HG03095 (cell line): ENCODE results near the gene LRRC14B.
"Not testable (repeated sequence)": the region's sequence is repeated elsewhere in the genome, so short reads cannot be mapped to it uniquely, and the experiment has no call there.

ENCODE experiments used
- ATAC-seq: cut with Tn5 transposase; IDR thresholded peaks from one replicate; pipeline ENCODE4 v1.9.1; 2021; ENCODE audit warnings: moderate library complexity; ENCODE audit not compliant: unreplicated experiment

The LRRC14B gene

GRCh38 chr5:204966-205670, 13.8 kb downstream of the LRRC14B start:
- no peak for ATAC-seq

GRCh38 chr5:206406-206805, 15.1 kb downstream of the LRRC14B start:
- ATAC-seq: no peak

- ATAC-seq: no peak
Measured at GRCh38 chr5:206927-207536, 15.7 kb downstream of the LRRC14B start.

- no peak for ATAC-seq
Measured at GRCh38 chr5:207599-207998, 16.3 kb downstream of the LRRC14B start.

DNA sequence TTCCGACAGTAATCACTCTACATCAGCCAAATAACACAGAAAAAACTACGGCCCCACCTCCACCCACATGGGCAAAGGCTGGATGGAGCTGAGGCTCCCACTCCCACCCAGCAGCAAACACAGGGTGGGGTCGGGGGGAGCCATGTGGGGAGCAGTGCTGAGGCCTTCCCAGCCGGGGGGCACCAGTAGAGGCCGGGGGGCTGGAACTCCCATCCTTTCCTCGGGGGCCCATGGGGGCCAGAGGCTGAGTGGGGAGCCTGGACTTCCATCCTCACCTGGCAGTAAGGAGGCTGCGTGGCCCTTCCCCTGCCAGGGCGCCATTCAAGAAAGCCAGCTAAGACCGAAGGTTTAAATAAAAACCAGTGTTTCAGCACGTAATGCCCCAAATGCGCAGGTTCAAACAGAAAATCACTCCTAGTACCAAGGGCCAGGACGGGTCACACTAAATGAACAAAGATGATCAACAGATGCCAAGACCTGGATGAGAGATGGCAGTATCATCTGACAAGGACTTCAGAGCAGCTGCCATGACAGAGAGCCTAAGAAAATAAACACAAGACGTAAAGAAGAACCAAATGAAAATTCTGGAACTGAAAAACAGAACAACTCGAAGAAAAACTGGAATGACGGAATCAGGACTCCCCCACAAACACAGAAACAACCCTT, 17.3 kb downstream of the LRRC14B start:
- ATAC-seq: no peak

DNA sequence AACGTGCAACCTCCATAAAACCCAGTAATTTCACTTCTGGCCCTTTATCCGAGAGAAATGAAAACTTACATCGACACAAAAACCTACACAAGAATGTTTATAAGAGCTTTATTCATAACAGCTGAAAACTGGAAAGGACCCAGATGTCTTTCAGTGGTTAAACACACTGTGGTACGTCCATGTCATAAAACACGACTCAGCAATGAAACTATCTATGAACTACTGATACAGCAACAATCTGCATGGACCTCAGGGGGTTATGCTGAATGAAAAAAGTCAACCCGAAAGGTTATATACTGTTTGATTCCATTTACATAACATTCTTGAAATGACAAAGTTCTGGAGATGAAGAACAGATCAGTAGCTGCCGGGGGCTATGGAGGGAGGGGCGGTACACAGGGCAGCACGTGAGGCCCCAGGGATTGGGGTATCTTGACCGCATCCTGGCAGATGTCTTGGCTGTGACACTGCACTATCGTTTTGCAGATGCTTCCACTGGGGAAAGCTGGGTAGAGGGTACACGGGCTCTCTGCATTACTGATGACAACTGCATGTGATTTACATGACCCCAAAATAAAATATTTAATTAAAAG, 22.6 kb downstream of the LRRC14B start:
- no peak for ATAC-seq

DNA sequence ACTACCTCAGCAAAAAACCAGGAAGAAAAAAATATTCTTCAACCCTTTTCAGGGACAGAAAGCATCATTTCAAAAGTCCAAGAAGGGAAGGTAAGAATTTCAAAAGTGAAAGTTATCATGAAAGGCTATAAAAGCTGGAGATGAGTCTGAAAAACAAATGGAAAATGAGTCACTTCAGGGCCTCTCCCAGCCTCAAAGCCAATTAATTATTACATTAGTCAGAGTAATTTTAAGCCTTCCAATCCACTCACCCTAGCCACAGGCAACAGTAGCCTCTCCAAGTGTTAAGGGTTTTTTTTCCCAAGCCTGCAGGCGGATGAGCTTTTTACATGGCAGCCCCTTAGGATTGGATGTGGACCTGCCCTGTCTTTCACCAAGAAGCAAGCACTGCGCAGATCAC, 24.0 kb downstream of the LRRC14B start:
- not testable (repeated sequence) for ATAC-seq

DNA sequence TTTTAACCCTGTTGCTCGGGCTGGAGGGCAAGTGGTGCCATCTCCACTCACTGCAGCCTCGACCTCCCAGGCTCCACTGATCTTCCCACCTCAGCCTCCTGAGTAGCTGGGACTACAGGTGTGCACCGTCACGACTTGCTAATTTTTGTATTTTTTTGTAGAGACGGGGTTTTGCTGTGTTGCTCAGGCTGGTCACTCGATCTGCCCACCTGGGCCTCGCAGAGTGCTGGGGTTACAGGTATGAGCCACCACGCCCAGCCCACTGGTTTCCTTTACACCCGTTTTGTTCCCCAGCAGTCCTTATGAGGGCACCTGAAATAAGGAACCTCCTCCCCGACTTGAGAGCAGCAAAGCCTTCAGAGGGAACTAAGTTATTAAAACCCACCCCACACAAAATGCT, 24.8 kb downstream of the LRRC14B start:
- not testable (repeated sequence) for ATAC-seq

DNA sequence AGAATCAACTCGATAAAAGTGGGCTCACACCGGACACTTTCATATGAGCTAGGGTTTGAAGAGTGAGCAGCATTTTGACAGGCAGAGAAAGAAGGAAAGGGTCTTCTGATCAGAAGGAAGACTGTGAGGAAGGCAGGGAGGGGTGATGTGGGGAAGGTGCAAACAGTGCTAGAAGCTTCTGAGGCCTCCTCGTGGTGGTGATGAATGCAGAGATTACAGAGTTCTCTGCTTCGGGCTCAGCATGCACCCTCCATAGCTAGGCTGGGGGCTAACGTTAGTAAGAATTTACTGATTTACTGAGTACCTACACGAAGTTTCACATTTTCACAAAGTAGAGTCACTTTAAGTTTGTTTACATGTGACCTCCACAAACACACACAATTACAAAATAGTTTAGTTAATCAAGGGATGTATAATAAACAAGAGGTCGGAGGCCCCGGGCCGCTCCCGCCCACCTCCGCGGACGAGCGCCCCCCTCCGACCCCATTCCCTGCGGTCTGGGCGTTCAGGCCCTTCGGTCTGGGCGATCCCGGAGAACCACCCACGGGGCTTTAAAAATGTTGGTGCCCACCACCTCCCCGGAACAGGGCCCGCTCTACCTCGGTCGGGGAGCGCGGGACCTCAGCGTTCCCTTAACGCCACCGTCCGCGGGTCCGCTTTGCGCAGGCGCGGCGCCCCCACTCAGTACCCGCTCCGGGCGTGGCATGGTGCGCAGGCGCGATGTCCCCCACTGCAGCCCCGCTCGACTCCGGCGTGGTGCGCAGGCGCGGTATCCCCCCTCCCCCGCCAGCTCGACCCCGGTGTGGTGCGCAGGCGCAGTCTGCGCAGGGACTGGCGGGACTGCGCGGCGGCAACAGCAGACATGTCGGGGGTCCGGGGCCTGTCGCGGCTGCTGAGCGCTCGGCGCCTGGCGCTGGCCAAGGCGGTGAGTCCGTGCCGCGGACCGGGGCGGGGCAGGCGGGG, 26.5 kb downstream of the LRRC14B start, which contains the start of the genes CCDC127 and SDHA:
CCDC127 (minus strand) TSS at position 660 of the 963 bp plus-strand sequence. CDS start 1,304 bp downstream, outside the sequence.
SDHA (plus strand) TSS at position 827 of the 963 bp plus-strand sequence; CDS start at position 863, 36 bp downstream.
- peak; percentile 57 for ATAC-seq

DNA sequence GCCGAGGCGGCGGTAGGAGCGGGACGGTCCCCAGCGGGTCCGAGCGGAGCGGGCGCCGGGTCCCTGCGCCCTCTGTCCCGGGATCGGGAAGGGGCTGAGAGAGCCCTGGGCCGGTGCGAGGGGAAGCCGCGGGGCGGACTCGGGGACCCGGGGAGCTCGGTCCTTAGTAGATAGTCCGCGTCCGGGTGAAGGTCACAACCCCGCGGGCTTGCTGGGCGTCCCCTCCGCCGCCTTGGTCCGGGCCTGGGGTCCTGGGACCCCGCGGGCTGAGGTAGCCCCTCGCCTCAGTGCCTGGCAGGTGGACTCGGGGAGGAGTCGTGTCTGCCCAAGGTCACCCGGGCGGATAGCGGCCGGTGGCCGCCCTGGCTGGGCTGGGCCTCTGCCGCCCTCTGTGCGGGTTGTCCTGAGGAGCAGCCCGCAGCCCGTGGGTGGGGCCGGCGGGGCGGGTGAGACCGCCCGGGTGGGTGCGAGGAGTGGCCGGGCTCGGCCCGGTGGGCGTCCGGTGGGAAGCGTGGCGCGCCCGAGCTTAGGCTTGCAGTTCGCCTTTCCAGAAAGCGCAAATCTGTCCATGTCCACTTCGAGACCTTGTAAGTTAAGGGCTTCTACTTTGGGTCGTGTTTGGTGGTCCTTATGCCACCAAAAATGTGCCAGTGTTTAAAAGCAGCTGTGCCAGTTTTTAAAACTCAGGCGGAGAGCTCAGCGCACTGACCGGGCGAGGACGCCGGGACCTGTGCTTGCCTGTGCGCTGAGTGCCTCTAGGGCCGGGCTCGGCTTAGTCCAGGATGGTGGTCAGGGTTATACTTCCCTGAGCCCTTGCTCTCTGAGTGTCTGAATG, 27.4 kb downstream of the LRRC14B start:
- ATAC-seq: peak; percentile 20

GRCh38 chr5:219460-219863, 28.2 kb downstream of the LRRC14B start:
- ATAC-seq: no peak

- no peak for ATAC-seq
Measured at GRCh38 chr5:219991-220390, 28.7 kb downstream of the LRRC14B start.

DNA sequence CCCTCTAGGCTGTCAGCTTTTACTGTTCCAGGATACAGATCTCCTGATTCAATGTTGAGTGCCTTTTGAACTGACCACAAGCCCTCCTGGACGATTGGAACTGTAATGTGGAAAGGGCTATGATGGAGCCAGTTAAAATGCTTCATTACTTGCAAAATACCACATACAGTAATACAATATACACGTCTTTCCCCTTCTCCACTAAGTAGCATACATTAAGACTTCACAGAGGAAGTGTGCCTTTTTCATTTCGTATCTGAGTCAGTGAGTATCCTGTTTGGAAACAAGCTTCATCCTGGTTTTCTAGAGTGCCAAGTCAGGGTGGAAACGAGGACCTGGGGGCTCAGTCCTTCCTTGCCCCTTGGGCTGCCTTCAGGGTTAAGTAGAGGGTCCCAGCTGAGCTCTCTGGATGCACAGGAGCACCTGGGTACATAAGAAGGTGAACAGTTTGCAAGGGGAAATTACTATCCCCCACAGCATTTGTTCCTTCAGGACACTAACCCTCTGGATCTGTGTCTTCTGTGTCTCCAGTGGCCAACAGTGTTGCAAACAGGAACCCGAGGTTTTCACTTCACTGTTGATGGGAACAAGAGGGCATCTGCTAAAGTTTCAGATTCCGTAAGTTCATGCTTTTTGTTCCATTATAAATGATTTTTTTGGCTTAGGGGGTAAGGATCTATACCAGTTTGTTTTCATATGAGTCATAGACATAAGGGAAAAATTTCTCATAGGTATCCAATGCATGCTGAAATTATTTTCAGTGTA, 31.8 kb downstream of the LRRC14B start:
- ATAC-seq: not testable (repeated sequence)

- no peak for ATAC-seq
Measured at GRCh38 chr5:223791-224190, 32.5 kb downstream of the LRRC14B start.

DNA sequence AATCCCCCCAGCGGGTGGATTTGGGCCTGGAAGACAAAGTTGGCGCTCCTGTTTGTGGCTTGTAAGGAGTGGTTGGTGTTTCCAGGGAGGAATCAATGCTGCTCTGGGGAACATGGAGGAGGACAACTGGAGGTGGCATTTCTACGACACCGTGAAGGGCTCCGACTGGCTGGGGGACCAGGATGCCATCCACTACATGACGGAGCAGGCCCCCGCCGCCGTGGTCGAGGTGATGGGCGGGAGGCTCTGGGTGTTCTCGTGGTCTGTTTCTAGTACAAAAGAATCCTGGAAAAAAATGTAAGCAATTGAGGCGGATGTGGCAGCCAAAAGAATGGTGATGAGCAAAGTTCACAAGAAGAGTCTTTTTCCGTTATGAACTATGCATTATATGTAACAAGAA, 34.0 kb downstream of the LRRC14B start:
- no peak for ATAC-seq

- not testable (repeated sequence) for ATAC-seq
Measured at GRCh38 chr5:227375-227774, 36.1 kb downstream of the LRRC14B start.

DNA sequence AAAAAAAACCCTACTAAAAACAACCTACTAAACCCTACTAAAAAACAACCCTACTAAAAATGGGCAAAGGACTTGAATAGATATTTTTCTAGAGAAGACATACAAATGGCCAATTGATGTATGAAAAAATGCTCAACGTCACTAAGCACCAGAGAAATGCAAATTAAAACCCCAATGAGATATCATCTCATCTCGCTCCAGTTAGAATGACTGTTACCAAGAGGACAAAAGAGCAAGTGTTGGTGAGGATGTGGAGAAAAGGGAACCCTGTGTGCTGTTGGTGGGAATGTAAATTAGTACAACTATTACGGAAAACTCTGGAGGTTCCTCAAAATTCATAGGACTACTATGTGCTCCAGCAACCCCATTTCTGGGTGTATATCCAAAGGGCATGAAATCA, 37.6 kb downstream of the LRRC14B start:
- ATAC-seq: no peak

DNA sequence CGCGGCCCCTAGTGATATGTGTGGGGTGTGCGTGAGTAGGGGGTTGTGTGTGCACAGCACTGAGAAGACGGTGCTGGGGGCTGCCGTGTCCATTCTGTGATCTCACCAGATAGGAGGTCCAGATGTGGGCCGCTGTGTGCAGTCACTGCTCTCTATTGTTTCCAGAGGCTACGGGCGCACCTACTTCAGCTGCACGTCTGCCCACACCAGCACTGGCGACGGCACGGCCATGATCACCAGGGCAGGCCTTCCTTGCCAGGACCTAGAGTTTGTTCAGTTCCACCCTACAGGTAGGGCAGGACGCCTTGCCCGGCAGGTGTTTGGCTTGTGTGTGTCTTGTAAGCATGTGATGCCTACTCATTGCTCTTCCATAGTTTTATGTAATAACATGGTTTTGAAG, 39.4 kb downstream of the LRRC14B start:
- ATAC-seq: no peak

- ATAC-seq: no peak
Measured at GRCh38 chr5:231661-232060, 40.4 kb downstream of the LRRC14B start.
